Jurkat, Clone E6-1 (cell line): ENCODE measurements around the gene HPX. TPM values are rescaled to one million over a fixed set of nuclear protein-coding genes. Genes with fewer than 3 reads are reported as not detected.
A peak's percentile ranks its signal among the peaks of the same experiment; 100 is the strongest.

Experiments used
- DNase-seq: peaks from one replicate; pipeline ENCODE4 v3.0.0-alpha.2; 2011; ENCODE audit warnings: low read depth, low spot score
- H3K4me3 ChIP-seq: 2 replicates; pipeline ENCODE4 v1.5.1; 2011; ENCODE audit warnings: mild to moderate bottlenecking, low read length, control low read depth, moderate library complexity
- polyA plus RNA-seq: library from polyadenylated mRNA; unstranded; fragments of >200 nt; gene quantifications from one replicate; pipeline ENCODE4 v1.2.1, GENCODE V29; 2012; ENCODE audit warnings: missing spikeins; ENCODE audit not compliant: insufficient read length, insufficient read depth

The HPX gene
- polyA plus RNA-seq = 0.96 TPM

- no peak for DNase-seq
- H3K4me3 ChIP-seq = no peak within 1 kb of the TSS
Measured at GRCh38 chr11:6440906-6441358, at the start of gene HPX. Gene HPX, minus strand, starts transcription at chr11:6440987. Its CDS starts 24 bp downstream, at chr11:6440963.

- DNase-seq = no peak
- no peak overlapping the region for H3K4me3 ChIP-seq
Measured at GRCh38 chr11:6489306-6489705, 48.5 kb upstream of the HPX start.

DNA sequence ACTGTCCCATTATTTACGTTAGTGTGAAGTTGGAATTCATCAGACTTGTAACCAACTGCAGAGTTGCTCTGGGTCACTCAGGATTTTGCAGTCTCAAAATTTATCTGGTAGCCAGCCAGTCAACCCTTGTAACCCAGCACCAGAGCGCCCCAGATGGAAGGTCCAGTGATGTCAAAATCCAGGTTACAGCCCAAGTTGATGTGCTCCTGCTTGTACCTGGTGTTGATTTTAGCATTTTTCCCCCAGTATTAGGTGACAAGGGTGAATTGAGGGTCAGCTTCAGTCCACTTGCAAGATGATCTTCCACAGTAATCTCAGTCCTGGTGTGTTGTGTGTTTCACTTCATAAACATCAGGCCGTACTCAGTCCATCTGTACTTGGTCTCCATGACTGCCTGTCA lies 48.0 kb upstream of the HPX start:
- DNase-seq = no peak
- no peak overlapping the region for H3K4me3 ChIP-seq

DNA sequence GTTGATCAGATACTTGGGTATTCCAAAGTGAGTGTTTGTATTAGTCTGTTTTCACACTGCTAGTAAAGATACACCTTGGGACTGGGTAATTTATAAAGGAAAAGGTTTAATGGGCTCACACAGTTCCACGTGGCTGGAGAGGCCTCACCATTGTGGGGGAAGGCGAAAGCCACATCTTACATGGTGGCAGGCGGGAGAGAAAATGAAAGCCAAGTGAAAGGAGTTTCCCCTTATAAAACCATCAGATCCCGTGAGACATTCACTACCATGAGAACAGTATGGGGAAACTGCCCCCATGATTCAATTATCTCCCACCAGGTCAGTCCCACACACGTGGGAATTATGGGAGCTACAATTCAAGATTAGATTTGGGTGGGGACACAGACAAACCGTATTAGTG lies 47.6 kb upstream of the HPX start:
- H3K4me3 ChIP-seq = no peak overlapping the region
- no peak for DNase-seq

DNA sequence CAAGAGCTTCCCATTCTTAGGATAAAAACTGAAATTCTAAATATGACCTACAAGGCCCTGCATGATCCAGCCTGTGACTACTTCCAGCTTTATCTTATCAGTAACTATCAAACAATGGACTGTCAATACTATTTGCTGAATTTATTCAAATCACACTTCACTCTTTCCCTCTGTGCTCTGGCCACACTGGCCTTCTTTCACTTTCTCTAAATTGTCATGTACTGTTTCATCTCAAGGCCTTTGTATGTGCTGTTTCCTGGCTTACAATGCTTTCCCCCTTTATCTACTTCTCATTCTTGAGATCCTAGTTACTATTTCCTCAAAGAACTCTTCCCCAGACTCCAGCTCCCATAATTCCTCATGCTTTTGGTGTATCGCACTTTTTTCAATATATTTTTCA lies 46.2 kb upstream of the HPX start:
- DNase-seq = no peak
- H3K4me3 ChIP-seq = no peak overlapping the region

DNA sequence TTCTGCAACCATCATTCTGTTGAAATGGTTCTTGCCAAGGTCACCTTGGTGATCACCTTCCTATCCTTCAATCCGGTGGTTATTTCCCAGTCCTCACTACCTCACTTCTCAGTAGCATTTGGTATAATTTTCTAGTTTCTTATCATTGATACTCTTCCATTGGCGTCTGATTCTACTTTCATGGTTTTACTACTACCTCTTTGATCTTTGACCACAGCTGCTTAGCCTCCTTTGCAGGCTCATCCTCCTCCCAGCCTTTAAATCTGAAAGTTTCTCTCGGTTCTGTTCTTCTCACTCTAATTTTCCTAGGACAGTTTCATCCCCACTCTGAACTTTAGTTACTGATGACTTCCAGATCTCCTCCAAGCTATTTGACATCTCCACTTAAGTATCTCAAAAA lies 45.5 kb upstream of the HPX start:
- DNase-seq = no peak
- no peak overlapping the region for H3K4me3 ChIP-seq

DNA sequence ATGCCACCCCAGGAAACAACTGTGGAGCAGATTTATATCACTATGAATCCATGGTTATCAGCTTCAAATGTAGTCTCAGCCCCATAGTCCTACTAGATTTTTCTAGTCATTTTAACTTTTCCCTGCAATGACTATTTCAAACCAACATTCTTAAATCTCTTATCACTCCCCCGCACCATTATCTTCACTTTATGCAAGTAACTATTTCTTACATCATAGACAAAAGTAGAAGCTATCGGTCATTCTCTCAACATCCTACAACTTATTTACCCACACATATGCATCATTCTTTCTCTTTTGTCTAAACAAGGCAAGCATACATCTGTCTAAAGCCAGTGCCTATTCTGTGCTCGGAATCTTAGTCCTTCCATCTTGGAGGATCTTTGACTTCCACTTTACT lies 44.9 kb upstream of the HPX start:
- H3K4me3 ChIP-seq = no peak overlapping the region
- DNase-seq = no peak

DNA sequence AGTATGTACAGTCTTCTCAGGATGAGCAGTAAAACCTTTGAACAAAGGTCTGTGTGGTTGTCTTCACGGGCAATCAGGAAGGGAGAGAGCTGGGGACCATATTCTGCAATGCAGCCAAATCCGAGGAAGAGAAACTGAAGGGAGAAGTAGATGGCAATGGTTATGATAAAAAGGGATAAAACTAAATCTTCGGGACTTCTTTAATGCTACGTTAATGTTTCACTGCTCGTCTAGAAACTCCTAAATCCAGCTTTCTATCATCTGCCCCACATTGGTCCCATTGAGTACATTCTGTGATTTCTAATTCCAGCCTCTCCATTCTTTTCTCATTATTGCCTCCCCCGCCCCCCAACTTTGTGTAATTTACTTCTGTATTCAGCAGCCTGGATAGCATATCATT lies 42.2 kb upstream of the HPX start:
- H3K4me3 ChIP-seq = no peak overlapping the region

DNA sequence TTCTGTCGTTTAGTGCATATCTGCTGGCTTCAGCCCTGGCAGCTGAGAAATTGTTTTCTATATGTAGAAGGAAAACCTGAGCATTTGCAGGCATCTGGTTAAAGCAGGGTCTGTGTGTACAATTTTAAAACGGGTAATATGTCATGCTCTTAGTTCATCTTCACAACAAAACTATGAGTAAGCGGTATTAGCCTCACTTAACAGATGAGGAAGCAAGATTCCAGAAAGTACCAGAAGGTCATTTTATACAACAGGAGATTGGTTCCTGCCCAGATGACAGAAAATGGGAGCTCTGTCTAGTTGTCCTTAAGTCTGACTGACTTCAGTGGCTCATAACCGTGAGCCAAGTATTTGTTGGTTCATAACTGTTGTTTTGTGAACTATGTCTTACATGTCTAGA lies 41.7 kb upstream of the HPX start:
- peak overlapping the region; percentile 79 for H3K4me3 ChIP-seq
- DNase-seq = no peak

More for the DNA sequence above, 42.2 kb upstream of the HPX start:
- DNase-seq = no peak

DNA sequence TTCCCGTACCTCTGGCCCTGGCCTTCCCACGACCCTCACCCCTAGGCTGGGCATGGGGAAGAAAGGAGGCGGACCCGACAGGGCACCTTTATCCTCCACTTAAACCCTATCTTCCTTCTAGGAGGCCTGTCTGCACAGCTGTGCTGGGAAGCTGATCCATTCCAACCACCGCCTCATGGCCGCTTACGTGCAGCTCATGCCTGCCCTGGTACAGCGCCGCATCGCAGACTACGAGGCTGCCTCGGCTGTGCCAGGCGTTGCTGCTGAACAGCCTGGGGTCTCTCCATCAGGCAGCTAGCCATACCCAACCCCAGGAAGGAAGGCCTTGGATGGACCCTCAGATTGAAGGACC lies 41.1 kb upstream of the HPX start:
- DNase-seq = no peak
- H3K4me3 ChIP-seq = peak overlapping the region; percentile 79

DNA sequence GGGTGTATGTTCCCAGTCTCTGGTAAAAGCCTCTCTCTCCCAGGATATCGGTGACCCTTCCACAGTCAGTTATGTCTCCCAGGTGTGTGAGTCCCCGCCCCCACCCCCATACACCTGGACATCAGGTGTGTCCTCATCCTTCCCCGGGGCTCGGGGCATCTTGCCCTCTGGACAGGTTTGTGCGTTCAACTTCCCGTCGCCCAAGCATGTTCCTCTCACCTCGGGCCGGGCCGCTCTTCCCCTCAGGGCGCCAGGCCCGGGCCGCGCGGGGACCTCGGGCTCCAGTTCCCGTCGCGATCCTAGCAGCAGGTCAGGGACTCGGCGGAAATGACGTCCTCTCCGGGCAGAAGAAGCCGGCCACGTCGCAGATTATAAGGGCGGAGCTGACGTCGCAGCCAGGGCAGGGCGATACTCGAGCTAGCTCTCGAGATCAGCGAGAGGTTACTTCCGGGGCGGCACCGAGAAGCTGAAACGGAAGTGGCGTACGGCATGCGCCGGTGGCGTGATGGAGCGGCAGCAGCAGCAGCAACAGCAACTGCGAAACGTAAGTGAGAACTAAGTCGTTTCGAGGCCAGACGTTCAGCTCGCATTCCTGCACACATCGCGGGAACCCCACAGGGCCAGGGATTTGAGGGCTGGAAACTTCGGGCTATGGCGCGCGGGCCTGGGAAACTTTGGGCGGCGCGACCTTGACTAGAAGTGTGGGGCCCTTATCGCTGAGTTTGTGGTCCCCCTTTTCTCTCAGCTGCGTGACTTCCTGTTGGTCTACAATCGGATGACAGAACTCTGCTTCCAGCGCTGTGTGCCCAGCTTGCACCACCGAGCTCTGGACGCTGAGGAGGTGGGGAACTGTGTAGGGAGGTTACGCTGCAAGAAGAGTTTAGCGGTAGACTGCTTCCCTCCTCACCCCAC lies 40.5 kb upstream of the HPX start, which contains the start of the genes ARFIP2 and TIMM10B:
TSS of gene ARFIP2 (minus strand) at position 320 of the 912 bp plus-strand sequence. CDS start 910 bp downstream, outside the sequence.
TSS of gene TIMM10B (plus strand) at position 490 of the 912 bp plus-strand sequence. CDS start at position 506, 16 bp downstream.
- H3K4me3 ChIP-seq = peak within 1 kb of the TSS; percentile 79
- DNase-seq = peak; percentile 94

GRCh38 chr11:6480299-6480914 lies 39.6 kb upstream of the HPX start:
- DNase-seq = no peak
- peak overlapping the region; percentile 79 for H3K4me3 ChIP-seq

DNA sequence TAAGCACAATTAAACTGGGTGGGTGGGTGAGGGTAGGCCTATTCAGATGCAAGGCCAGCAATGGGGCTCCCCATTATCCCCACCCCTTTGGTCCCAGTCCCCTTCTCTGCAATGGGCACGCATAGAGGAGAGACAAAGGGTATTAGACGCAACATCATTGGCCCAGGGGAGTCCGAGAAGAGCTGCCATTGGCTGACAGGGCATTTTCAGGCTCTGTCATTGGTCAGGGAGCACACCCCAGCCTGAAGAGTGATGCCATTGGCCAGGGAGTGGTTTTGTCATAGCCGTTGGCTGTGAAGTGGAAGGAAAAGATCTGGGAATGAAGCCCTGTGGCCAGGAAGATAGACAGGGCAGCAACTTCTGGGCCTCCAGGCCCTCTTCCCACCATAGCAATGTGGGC lies 35.8 kb upstream of the HPX start:
- DNase-seq = no peak
- no peak overlapping the region for H3K4me3 ChIP-seq

DNA sequence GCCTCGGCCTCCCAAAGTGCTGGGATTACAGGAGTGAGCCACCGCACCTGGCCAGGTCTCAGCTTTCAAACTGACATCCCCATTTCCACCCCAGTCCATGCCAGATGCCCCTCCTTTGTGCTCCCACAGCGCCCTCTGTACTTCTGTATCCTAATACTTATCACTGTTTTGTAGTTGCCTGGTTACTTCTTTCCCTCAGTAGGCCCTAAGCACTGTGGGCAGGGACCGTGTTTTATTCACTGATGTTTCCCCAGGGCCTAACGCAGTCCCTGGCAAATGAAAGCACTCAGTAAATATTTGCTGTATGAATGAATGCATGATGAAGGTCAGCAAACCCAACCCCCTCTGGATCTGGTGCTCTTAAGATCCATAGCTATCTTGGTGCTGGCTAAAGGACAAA lies 35.1 kb upstream of the HPX start:
- H3K4me3 ChIP-seq = no peak overlapping the region
- no peak for DNase-seq

DNA sequence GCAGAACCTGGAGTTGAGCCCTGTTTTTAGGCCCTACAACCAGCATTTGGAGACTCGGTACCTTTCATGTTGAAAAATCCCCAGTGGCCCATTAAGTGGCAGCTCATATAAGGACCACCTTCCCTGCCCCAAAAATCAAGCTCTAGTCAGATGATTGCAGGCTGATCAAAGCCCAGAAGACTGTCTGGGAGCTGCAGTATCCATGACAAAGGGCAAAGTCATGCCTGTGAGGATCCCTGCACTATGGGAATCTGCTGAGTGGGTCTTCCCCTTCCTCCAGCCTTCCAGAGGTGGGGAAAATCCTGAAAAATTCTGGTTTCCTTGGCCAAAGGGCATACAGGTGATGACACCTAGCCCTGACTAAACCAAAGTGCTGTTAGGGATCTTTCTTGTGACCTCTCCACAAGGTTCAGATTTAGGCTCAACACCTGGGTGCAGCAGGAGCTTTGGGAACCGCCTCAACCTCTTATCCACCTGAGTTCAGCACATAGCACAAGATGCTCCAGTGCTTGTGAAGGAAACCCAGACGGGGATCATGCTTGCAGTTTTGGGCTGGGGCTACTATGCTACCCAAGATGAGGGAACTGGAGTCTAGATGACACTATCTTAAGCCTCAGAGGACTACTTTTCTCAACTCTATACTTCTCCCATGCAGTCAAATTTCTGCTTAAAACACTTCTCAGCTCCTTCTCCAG lies 34.2 kb upstream of the HPX start:
- DNase-seq = no peak
- no peak overlapping the region for H3K4me3 ChIP-seq

DNA sequence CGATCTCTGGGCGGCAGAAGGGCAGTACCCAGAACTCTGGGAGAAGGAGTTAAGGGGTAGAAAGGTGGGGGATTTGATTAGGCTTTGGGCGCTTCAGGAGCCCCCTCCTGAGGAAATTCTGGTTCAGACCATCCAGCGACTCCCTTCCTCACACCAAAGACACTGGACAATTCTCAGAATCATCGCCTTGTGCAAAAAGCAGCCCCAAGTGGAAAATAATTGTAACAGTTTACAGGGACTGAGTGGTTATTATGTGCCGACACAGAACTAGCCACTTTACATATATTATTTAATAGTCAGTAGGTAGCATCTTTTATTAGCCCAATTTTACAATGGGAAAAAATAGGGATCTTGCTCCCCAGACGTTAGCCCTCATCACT lies 33.6 kb upstream of the HPX start:
- no peak overlapping the region for H3K4me3 ChIP-seq
- no peak for DNase-seq

DNA sequence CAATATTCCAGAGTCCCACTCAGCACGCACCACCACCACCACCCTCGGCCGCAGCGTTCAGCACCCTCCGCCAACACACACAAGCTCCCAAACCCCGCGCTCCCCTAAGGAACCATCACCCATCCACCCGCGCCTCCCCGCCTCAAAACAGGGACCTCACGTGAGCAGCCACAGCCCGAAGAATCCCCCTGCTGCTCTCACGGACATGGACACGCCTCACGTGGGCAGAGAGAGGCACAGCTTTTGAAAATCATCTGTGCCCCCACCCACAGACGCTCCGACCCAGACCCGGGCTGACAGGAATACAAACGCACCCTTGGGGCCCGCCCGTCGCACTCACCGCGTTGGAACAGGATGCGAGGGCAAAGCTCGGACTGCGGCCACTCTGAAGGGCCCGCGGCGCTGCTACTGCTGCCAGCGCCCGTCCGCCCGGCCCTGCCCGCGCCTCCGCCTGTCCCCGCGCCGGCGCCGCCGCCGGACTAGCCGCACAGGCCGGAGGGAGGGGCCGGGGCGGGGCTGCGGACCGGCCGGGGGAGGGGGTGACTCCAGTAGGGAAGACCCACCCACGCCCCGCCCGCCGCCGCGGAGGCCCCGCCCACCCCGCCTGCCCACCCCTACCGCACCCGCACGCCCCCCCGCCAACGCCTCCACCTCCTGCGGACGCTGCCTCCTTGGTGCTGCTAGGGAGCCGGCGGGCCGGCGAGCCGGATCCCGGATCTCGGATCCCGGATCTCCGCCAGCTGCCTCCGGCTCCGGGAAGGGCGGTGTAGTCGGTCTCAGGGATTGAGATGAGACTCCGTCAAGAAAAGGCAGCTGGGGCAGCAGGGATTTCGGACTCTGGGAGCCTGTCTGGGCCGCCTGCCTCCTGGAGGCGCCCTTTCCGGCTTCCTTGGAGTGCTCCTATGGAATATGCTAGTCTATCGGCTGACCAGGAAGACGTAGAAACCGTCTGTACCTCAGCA lies 32.9 kb upstream of the HPX start, which contains the start of gene TRIM3:
TSS of gene TRIM3 (minus strand) at position 491 of the 962 bp plus-strand sequence. CDS start 8,246 bp downstream, outside the sequence.
- peak within 1 kb of the TSS; percentile 70 for H3K4me3 ChIP-seq
- DNase-seq = no peak

DNA sequence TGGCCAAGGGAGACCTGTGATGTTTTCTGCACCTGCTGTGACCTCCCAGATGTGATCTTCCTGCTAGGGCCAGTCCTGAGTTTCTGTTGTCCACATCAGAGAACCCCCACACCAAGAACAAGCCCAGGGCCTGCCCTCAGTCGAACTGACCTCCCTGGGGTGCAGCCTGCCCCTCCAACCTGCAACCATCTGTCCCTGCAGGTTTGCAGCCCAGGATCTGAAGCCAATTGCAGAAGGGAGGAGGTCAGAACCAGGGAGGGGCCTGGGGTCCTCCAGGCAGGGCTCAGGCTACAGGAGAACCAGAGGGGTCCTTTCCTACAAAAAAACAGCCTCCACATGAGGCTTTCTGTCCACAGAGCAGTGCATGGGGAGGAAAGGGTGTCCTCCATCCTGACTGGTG lies 32.1 kb upstream of the HPX start:
- H3K4me3 ChIP-seq = peak overlapping the region; percentile 70
- DNase-seq = no peak

DNA sequence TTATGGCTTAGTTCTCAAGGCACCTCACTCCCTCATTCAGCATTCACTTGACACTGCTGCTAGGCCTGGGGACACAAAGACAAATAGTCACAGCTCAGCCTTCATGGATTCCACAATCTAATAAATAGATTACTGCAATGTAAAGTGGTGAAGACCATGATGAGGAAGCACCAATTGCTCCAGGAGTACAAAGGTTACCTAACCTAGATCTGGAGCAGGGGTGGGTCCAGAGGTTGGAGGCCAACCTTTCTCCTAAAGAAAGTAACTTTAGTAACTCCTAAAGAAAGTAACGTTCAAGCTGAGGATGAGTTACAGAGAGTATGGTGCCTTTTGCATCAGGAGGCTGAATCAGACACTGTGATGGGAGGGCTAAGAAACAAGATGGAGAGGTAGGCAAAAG lies 28.8 kb upstream of the HPX start:
- H3K4me3 ChIP-seq = no peak overlapping the region
- DNase-seq = no peak
